Endodermal cell (in vitro differentiated cells): ENCODE data around the gene BAIAP2. TPM values are rescaled to one million over a fixed set of nuclear protein-coding genes. Genes with fewer than 3 reads are reported as not detected.
A peak's percentile ranks its signal among the peaks of the same experiment; 100 is the strongest.

Experiments used
- DNase-seq: peaks from one replicate; pipeline ENCODE4 v3.0.0-alpha.2; 2017
- H3K27ac ChIP-seq: 2 replicates; pipeline ENCODE4 v1.5.1; 2013; ENCODE audit warnings: mild to moderate bottlenecking, low read depth, low read length, moderate library complexity
- H3K27me3 ChIP-seq: 2 replicates; pipeline ENCODE4 v1.6.1; 2013; ENCODE audit warnings: mild to moderate bottlenecking, low read length, moderate library complexity; ENCODE audit not compliant: insufficient read depth, control insufficient read depth, poor library complexity, severe bottlenecking
- H3K36me3 ChIP-seq: 2 replicates; pipeline ENCODE4 v1.7.0; 2013; ENCODE audit warnings: mild to moderate bottlenecking, low read length, moderate library complexity; ENCODE audit not compliant: control insufficient read depth, insufficient read depth
- H3K4me1 ChIP-seq: one replicate; pipeline ENCODE4 v1.7.0; 2013; ENCODE audit warnings: low read length; ENCODE audit not compliant: control insufficient read depth, insufficient read depth
- H3K4me3 ChIP-seq: 2 replicates; pipeline ENCODE4 v1.5.1; 2013; ENCODE audit warnings: mild to moderate bottlenecking, low read length, moderate library complexity
- H3K9ac ChIP-seq: 2 replicates; pipeline ENCODE4 v1.6.1; 2013; ENCODE audit warnings: mild to moderate bottlenecking, low read length, moderate library complexity; ENCODE audit not compliant: poor library complexity, severe bottlenecking; ENCODE audit errors: extremely low read depth
- H3K9me3 ChIP-seq: 2 replicates; pipeline ENCODE4 v1.6.1; 2013; ENCODE audit warnings: mild to moderate bottlenecking, low read length, moderate library complexity; ENCODE audit not compliant: control insufficient read depth
- H3K27ac Mint-ChIP-seq: 2 replicates; pipeline ENCODE4 v1.8.0; 2020; ENCODE audit warnings: mixed read lengths
- H3K27me3 Mint-ChIP-seq: 2 replicates; pipeline ENCODE4 v1.8.0; 2021; ENCODE audit warnings: mild to moderate bottlenecking, mixed read lengths; ENCODE audit not compliant: insufficient read depth
- H3K36me3 Mint-ChIP-seq: 2 replicates; pipeline ENCODE4 v1.8.0; 2020; ENCODE audit warnings: low read depth, mixed read lengths
- H3K4me1 Mint-ChIP-seq: 2 replicates; pipeline ENCODE4 v1.8.0; 2020; ENCODE audit warnings: mixed read lengths
- H3K4me3 Mint-ChIP-seq: 2 replicates; pipeline ENCODE4 v1.8.0; 2020; ENCODE audit warnings: mild to moderate bottlenecking, moderate library complexity, mixed read lengths
- H3K9me3 Mint-ChIP-seq: 2 replicates; pipeline ENCODE4 v1.8.0; 2020; ENCODE audit warnings: mild to moderate bottlenecking, mixed read lengths
- CTCF ChIP-seq: fragments of 200-600 bp; sonication (generic); conservative IDR thresholded peaks from 2 replicates; pipeline ENCODE4 v1.5.0; 2021; ENCODE audit warnings: antibody characterized with exemption, mild to moderate bottlenecking
- WGBS, 2 experiments: methylation state at CpG; one replicate each; pipeline versions ENCODE4 v1.1.5 to v1.1.7; 2013; ENCODE audit warnings: missing lambda C conversion rate in 2 of 2, mixed read lengths in 1 of 2; ENCODE audit not compliant: insufficient coverage in 1 of 2, insufficient read length in 1 of 2; 5-methylcytosine and 5-hydroxymethylcytosine counted together
- total RNA-seq, 2 donors: library from RNA; stranded (reverse); fragmentation: NEBNext Ultra II Directional in 1 of 2; extraction: Animal tissue kit (Norgen Biotek cat#: 25700) in 1 of 2; gene quantifications; 2 replicates in 1 of 2; 3 replicates in 1 of 2; pipeline ENCODE4 v1.2.1, GENCODE V29; 2021

Gene BAIAP2
- total RNA-seq, 2 donors from 2014 or later = 24.9 to 32.7 TPM

GRCh38 chr17:81033535-81034167 is 1.3 kb upstream of the BAIAP2 start:
- Mint-ChIP-seq H3K27ac (peak overlapping the region; percentile 74), H3K4me3 (peak overlapping the region; percentile 86), H3K27me3 (peaks cover 11% of the 10 kb centered on the region), H3K4me1 (peaks cover 21% of the 10 kb centered on the region), H3K36me3 (peaks cover 11% of the 10 kb centered on the region), H3K9me3 (no peaks in the 10 kb centered on the region)
- 15 to 36% methylated on average over 11 to 22 of the region's 22 CpGs for WGBS, 2 experiments
- no peak for TF ChIP-seq CTCF
- DNase-seq = peak; percentile 68
- Histone ChIP-seq H3K36me3 (no peaks in the 10 kb centered on the region), H3K4me3 (peak overlapping the region; percentile 87), H3K27ac (no peak overlapping the region), H3K9me3 (no peaks in the 10 kb centered on the region), H3K27me3 (no peaks in the 10 kb centered on the region), H3K4me1 (no peaks in the 10 kb centered on the region), H3K9ac (no peak overlapping the region)

- H3K4me1 ChIP-seq = no peaks in the 10 kb centered on the region
- no peaks in the 10 kb centered on the region for H3K27me3 ChIP-seq
- Mint-ChIP-seq H3K4me3 (peak overlapping the region; percentile 86), H3K27me3 (peaks cover 11% of the 10 kb centered on the region), H3K4me1 (peaks cover 21% of the 10 kb centered on the region), H3K36me3 (peaks cover 11% of the 10 kb centered on the region), H3K9me3 (no peaks in the 10 kb centered on the region), H3K27ac (peak overlapping the region; percentile 74)
- H3K9ac ChIP-seq = peak overlapping the region; percentile 44
- no peak for DNase-seq
- no peaks in the 10 kb centered on the region for H3K9me3 ChIP-seq
- TF ChIP-seq CTCF = no peak
- H3K27ac ChIP-seq = no peak overlapping the region
- H3K4me3 ChIP-seq = peak overlapping the region; percentile 87
- no peaks in the 10 kb centered on the region for H3K36me3 ChIP-seq
- 0 to 1% methylated on average over 12 to 47 of the region's 49 CpGs for WGBS, 2 experiments
Observed at GRCh38 chr17:81034168-81034777, 678 bp upstream of the BAIAP2 start.

- Histone ChIP-seq H3K36me3 (no peaks in the 10 kb centered on the region), H3K27me3 (no peaks in the 10 kb centered on the region), H3K9me3 (no peaks in the 10 kb centered on the region), H3K9ac (peak overlapping the region; percentile 1), H3K27ac (no peak overlapping the region), H3K4me1 (no peaks in the 10 kb centered on the region), H3K4me3 (peak overlapping the region; percentile 79)
- TF ChIP-seq CTCF = no peak
- no peak overlapping the region for H3K27ac Mint-ChIP-seq
- WGBS, 2 experiments = 6 to 19% methylated on average over 22 to 66 of the region's 66 CpGs
- H3K9me3 Mint-ChIP-seq = no peaks in the 10 kb centered on the region
- peak; percentile 78 for DNase-seq
- H3K36me3 Mint-ChIP-seq = peaks cover 10% of the 10 kb centered on the region
- H3K27me3 Mint-ChIP-seq = peaks cover 11% of the 10 kb centered on the region
- peak overlapping the region; percentile 86 for H3K4me3 Mint-ChIP-seq
- H3K4me1 Mint-ChIP-seq = peaks cover 21% of the 10 kb centered on the region
Observed at GRCh38 chr17:81035521-81036196, 708 bp downstream of the BAIAP2 start.
